ENCODE measurements around the gene DYNC2H1. TPM values are rescaled to one million over a fixed set of nuclear protein-coding genes. Genes with fewer than 3 reads are reported as not detected.
A peak's percentile ranks its signal among the peaks of the same experiment; 100 is the strongest.

DYNC2H1 gene
- total RNA-seq, 1 donor, result 44.9 TPM

GRCh38 chr11:103326070-103326794, 217.0 kb downstream of the DYNC2H1 start:
- peak; percentile 90 for TF ChIP-seq CTCF (IDR thresholded peaks at IDR 0.05; ENCODE audit: insufficient read depth, low read depth, low read length)
- no peak overlapping the region for H3K4me3 ChIP-seq (ENCODE audit: low read depth, low read length)
- peak; percentile 87 for DNase-seq (ENCODE audit: low read depth)

GRCh38 chr11:103327721-103328120, 218.5 kb downstream of the DYNC2H1 start:
- TF ChIP-seq CTCF (IDR thresholded peaks at IDR 0.05; ENCODE audit: insufficient read depth, low read depth, low read length), result no peak
- peak; percentile 40 for DNase-seq (ENCODE audit: low read depth)
- no peak overlapping the region for H3K4me3 ChIP-seq (ENCODE audit: low read depth, low read length)

GRCh38 chr11:103332409-103332808, 223.2 kb downstream of the DYNC2H1 start:
- TF ChIP-seq CTCF (IDR thresholded peaks at IDR 0.05; ENCODE audit: insufficient read depth, low read depth, low read length), result no peak
- DNase-seq (ENCODE audit: low read depth), result no peak
- H3K4me3 ChIP-seq (ENCODE audit: low read depth, low read length), result no peak overlapping the region

- peak; percentile 11 for DNase-seq (ENCODE audit: low read depth)
- TF ChIP-seq CTCF (IDR thresholded peaks at IDR 0.05; ENCODE audit: insufficient read depth, low read depth, low read length), result peak; percentile 36
Observed at GRCh38 chr11:103338621-103339484, 229.6 kb downstream of the DYNC2H1 start.

GRCh38 chr11:103339485-103339857, 230.2 kb downstream of the DYNC2H1 start:
- DNase-seq (ENCODE audit: low read depth), result no peak
- H3K4me3 ChIP-seq (ENCODE audit: low read depth, low read length), result no peak overlapping the region
- no peak for TF ChIP-seq CTCF (IDR thresholded peaks at IDR 0.05; ENCODE audit: insufficient read depth, low read depth, low read length)

More at GRCh38 chr11:103338621-103339484, 229.6 kb downstream of the DYNC2H1 start:
- no peak overlapping the region for H3K4me3 ChIP-seq (ENCODE audit: low read depth, low read length)

GRCh38 chr11:103340956-103341355, 231.7 kb downstream of the DYNC2H1 start:
- no peak for DNase-seq (ENCODE audit: low read depth)
- H3K4me3 ChIP-seq (ENCODE audit: low read depth, low read length), result no peak overlapping the region
- TF ChIP-seq CTCF (IDR thresholded peaks at IDR 0.05; ENCODE audit: insufficient read depth, low read depth, low read length), result no peak
